Measurements from ENCODE around the gene MSH3.
A peak's percentile ranks its signal among the peaks of the same experiment; 100 is the strongest.
"Not testable (repeated sequence)": the region's sequence is repeated elsewhere in the genome, so short reads cannot be mapped to it uniquely, and the experiment has no call there.

MSH3 gene

DNA sequence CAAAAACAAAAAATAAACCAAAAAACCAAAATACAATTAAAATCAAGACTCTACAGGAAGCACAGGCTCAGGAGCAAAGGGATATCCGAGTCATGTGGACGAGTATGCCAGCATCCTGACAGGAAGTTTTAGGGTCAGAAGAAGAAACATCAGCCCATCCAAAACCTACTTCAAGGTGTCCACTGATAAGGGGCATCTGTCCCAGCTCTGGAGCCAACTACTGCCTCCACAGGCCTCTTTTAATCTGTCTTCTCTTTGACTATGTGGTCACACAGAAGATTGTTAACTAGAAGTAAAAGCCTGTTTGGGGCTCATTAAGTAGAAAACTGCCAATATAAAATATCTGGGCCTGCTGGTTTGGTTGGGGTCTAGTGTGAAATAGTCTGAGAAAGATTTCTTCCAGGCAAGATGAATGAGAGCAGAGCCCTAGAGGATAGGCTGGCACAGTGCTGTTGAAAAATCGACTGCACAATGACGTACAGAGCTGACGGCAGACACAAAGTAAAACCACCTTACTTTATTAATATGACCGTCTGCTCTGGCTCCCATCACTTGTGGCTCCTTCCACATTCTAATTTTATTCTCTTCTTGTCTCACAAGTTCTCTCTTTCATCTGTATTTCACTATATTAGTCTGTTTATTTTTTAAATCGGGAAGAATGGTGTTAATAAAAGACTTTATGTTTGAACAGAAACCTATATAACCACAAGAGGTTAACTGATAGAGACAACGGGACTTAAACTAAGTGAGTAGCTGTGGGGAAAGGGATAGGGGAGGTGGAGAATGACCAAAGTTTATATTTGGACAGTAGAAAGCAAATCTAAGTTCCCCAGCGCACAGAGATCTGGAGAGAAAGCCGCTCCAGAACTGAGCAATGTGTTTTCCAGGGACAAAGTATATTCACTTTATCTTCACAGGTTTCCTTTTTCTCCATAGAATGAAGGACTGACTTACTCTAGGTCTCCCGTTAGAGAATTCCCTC, 22.9 kb upstream of the MSH3 start:
- Mint-ChIP-seq H3K9me3 (no peaks in the 10 kb centered on the region), H3K4me1 (peaks cover 0 to 8% of the 10 kb centered on the region in 2 donors), H3K36me3 (peaks cover 37 to 38% of the 10 kb centered on the region in 2 donors), H3K27ac (no peak overlapping the region), H3K27me3 (no peaks in the 10 kb centered on the region), H3K4me3 (no peak overlapping the region)
- ATAC-seq (replicated peaks) = no peak
- DNase-seq = no peak

DNA sequence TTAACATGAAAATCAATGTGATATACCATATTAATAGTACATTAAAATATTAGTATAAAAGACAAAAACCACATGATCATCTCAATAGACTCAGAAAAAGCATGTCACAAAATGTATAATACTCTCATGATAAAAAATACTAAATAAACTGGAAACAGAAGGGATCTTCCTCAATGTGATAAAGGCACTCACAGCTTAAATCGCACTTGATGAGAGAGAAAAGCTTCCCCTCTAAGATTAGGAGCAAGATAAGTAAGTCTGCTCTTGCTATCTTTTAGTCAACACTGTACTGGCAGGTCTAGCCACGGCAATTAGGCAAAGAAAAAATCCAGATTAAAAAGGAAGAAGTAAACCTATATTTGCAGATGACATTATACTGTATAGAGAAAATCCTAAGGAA, 21.8 kb upstream of the MSH3 start:
- H3K36me3 Mint-ChIP-seq = peaks cover 43% of the 10 kb centered on the region in 2 donors
- H3K9me3 Mint-ChIP-seq = no peaks in the 10 kb centered on the region
- H3K4me3 Mint-ChIP-seq = no peak overlapping the region
- DNase-seq = no peak
- H3K27ac Mint-ChIP-seq = no peak overlapping the region
- H3K4me1 Mint-ChIP-seq = peaks cover 0 to 8% of the 10 kb centered on the region in 2 donors
- ATAC-seq (replicated peaks) = no peak
- H3K27me3 Mint-ChIP-seq = no peaks in the 10 kb centered on the region

DNA sequence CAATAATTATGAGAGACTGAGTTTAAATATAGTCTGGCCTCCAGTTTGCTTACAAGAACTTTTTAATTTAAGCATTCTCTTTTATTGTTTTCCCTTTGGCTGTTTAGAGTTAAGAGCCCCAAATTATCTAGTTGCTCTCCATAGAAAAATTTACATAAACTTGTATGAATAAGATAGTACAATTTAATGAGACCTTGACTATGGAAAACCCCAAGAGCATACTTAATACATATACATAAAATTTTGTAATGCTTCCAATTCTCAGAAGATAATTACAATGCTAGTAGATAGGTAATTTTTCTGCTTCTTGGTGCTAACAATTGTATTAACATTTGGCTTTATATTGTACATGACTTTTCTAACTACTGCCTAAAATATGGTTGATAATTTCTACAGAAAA, 20.3 kb upstream of the MSH3 start:
- DNase-seq (no peak), ATAC-seq (replicated peaks) (no peak)
- no peaks in the 10 kb centered on the region for H3K9me3 Mint-ChIP-seq
- no peak overlapping the region for H3K4me3 Mint-ChIP-seq
- H3K27ac Mint-ChIP-seq = no peak overlapping the region
- peaks cover 2 to 7% of the 10 kb centered on the region in 2 donors for H3K4me1 Mint-ChIP-seq
- no peaks in the 10 kb centered on the region for H3K27me3 Mint-ChIP-seq
- peaks cover 55% of the 10 kb centered on the region in 2 donors for H3K36me3 Mint-ChIP-seq

DNA sequence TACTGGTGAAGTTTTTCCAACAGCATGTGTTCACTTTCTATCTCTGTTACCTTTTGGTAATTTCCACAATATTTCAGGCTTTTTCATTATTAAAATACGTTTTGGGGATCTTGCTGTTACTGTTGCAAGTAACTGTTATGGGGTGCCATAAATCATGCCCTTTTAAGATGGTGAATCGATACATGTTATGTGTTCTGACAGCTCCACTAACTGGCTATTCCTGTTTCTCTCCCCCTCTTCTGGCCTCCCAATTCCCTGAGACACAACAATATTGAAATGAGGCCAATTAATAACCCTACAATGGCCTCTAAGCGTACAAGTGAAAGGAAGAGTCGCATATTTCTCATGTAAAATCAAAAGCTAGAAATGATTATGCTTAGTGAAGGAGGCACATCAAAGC, 13.1 kb upstream of the MSH3 start:
- H3K36me3 Mint-ChIP-seq = peaks cover 65 to 75% of the 10 kb centered on the region in 2 donors
- peaks cover 0 to 2% of the 10 kb centered on the region in 2 donors for H3K4me1 Mint-ChIP-seq
- H3K9me3 Mint-ChIP-seq = no peaks in the 10 kb centered on the region
- no peak for DNase-seq
- H3K4me3 Mint-ChIP-seq = no peak overlapping the region
- no peaks in the 10 kb centered on the region for H3K27me3 Mint-ChIP-seq
- no peak overlapping the region for H3K27ac Mint-ChIP-seq
- ATAC-seq (replicated peaks) = no peak

GRCh38 chr5:80644900-80645299, 9.6 kb upstream of the MSH3 start:
- no peak overlapping the region for H3K27ac Mint-ChIP-seq
- no peak overlapping the region for H3K4me3 Mint-ChIP-seq
- no peaks in the 10 kb centered on the region for H3K9me3 Mint-ChIP-seq
- peaks cover 49 to 69% of the 10 kb centered on the region in 2 donors for H3K36me3 Mint-ChIP-seq
- no peaks in the 10 kb centered on the region for H3K4me1 Mint-ChIP-seq
- ATAC-seq (replicated peaks) (no peak), DNase-seq (no peak)
- H3K27me3 Mint-ChIP-seq = no peaks in the 10 kb centered on the region

DNA sequence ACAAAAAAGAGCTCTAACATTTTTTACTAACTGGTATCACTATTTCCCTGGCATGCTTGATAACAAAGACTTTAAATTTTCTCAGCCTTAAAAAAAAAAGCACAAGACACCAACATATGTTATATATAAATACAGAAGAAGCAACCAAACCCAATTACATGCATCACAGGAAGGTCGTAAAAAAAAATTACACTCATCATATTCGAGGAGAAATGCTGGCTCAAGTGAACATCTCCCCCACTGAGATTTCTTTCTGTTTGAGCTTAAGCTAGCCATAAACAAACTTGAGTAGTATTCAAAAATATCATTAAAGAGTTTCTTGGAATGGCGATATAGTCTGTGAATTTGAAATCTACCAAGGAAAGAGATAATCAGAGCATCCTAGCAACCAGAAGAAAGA, 7.5 kb upstream of the MSH3 start:
- H3K36me3 Mint-ChIP-seq = peaks cover 32 to 51% of the 10 kb centered on the region in 2 donors
- no peaks in the 10 kb centered on the region for H3K9me3 Mint-ChIP-seq
- no peaks in the 10 kb centered on the region for H3K27me3 Mint-ChIP-seq
- H3K4me3 Mint-ChIP-seq = no peak overlapping the region
- no peak overlapping the region for H3K27ac Mint-ChIP-seq
- ATAC-seq (replicated peaks) (no peak), DNase-seq (no peak)
- H3K4me1 Mint-ChIP-seq = no peaks in the 10 kb centered on the region

DNA sequence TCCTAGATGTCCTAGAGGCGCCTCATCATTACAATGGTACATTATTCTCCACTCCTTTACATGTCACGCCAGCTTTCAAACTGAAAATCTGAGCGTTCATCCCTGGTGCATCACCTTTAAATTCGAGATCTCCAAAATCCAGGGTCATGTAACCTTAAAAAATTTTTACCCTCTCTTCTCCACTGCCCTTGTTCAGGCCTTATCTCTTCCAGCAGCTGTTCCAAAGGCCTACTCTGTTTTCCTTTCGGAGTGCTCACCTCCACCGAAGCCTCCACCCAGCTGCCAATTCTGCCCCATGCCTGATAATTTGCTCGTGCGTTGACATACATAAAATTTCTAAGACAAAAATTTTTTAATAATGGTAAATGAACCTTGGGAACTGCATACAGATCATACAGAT, 950 bp upstream of the MSH3 start:
- no peaks in the 10 kb centered on the region for H3K27me3 Mint-ChIP-seq
- peaks cover 8 to 16% of the 10 kb centered on the region in 2 donors for H3K4me1 Mint-ChIP-seq

DNA sequence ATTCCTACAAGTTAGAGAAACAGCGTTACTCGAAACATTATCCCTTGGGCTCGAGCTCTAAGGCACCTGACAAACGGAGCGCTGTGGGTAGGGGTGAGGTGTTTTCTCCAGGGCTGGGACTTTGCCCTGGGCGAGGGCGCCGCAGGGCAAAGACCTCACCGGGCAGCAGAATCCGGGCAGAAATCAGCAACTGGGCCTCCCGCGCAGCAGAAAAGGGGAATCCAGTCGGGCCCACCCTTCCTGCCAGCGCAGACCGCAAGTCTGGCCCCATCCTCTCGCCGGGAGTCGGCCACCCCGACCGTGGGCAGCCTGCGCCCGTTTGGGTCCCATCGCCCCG, 430 bp upstream of the MSH3 start:
- DNase-seq = no peak

More for the DNA sequence above, 950 bp upstream of the MSH3 start:
- DNase-seq = no peak
- peak overlapping the region; percentile 88 to 94 for H3K4me3 Mint-ChIP-seq
- H3K36me3 Mint-ChIP-seq = peaks cover 25 to 33% of the 10 kb centered on the region in 2 donors
- no peak for ATAC-seq (replicated peaks)
- H3K27ac Mint-ChIP-seq = peak overlapping the region; percentile 81
- H3K9me3 Mint-ChIP-seq = no peaks in the 10 kb centered on the region

GRCh38 chr5:80655231-80655774, 851 bp downstream of the MSH3 start:
- H3K27me3 Mint-ChIP-seq = no peaks in the 10 kb centered on the region
- no peaks in the 10 kb centered on the region for H3K9me3 Mint-ChIP-seq
- peak overlapping the region; percentile 96 for H3K27ac Mint-ChIP-seq
- DNase-seq = no peak
- peaks cover 8 to 16% of the 10 kb centered on the region in 2 donors for H3K4me1 Mint-ChIP-seq
- no peak for ATAC-seq (replicated peaks)
- peak overlapping the region; percentile 88 to 94 for H3K4me3 Mint-ChIP-seq
- H3K36me3 Mint-ChIP-seq = peaks cover 35 to 44% of the 10 kb centered on the region in 2 donors

More for the DNA sequence above, 430 bp upstream of the MSH3 start:
- peaks cover 25 to 31% of the 10 kb centered on the region in 2 donors for H3K36me3 Mint-ChIP-seq
- ATAC-seq (replicated peaks) = no peak
- H3K27me3 Mint-ChIP-seq = no peaks in the 10 kb centered on the region
- peak overlapping the region; percentile 81 for H3K27ac Mint-ChIP-seq
- peaks cover 8 to 16% of the 10 kb centered on the region in 2 donors for H3K4me1 Mint-ChIP-seq
- no peaks in the 10 kb centered on the region for H3K9me3 Mint-ChIP-seq
- H3K4me3 Mint-ChIP-seq = peak overlapping the region; percentile 88 to 94

- H3K27me3 Mint-ChIP-seq = no peaks in the 10 kb centered on the region
- H3K9me3 Mint-ChIP-seq = no peaks in the 10 kb centered on the region
- peaks cover 8 to 16% of the 10 kb centered on the region in 2 donors for H3K4me1 Mint-ChIP-seq
- peaks cover 42 to 54% of the 10 kb centered on the region in 2 donors for H3K36me3 Mint-ChIP-seq
- ATAC-seq (replicated peaks) (no peak), DNase-seq (no peak)
- no peak overlapping the region for H3K4me3 Mint-ChIP-seq
- peak overlapping the region; percentile 31 for H3K27ac Mint-ChIP-seq
Observed at GRCh38 chr5:80656425-80656824, 2.0 kb downstream of the MSH3 start.

- Mint-ChIP-seq H3K4me3 (no peak overlapping the region), H3K27ac (no peak overlapping the region), H3K9me3 (peaks cover 0 to 2% of the 10 kb centered on the region in 2 donors), H3K4me1 (peaks cover 3 to 6% of the 10 kb centered on the region in 2 donors), H3K27me3 (no peaks in the 10 kb centered on the region), H3K36me3 (peaks cover 47 to 62% of the 10 kb centered on the region in 2 donors)
- no peak for ATAC-seq (replicated peaks)
- DNase-seq = no peak
Observed at GRCh38 chr5:80659106-80659505, 4.7 kb downstream of the MSH3 start.

- not testable (repeated sequence) for H3K9me3 Mint-ChIP-seq; H3K4me3 Mint-ChIP-seq; DNase-seq; H3K4me1 Mint-ChIP-seq; H3K27me3 Mint-ChIP-seq; H3K27ac Mint-ChIP-seq; ATAC-seq (replicated peaks)
- peaks cover 52 to 71% of the 10 kb centered on the region in 2 donors for H3K36me3 Mint-ChIP-seq
Observed at GRCh38 chr5:80660661-80661060, 6.2 kb downstream of the MSH3 start.

- H3K27me3 Mint-ChIP-seq = no peaks in the 10 kb centered on the region
- H3K9me3 Mint-ChIP-seq = peaks cover 0 to 2% of the 10 kb centered on the region in 2 donors
- H3K4me3 Mint-ChIP-seq = no peak overlapping the region
- peaks cover 0 to 4% of the 10 kb centered on the region in 2 donors for H3K4me1 Mint-ChIP-seq
- ATAC-seq (replicated peaks) (no peak), DNase-seq (no peak)
- H3K27ac Mint-ChIP-seq = no peak overlapping the region
- peaks cover 48 to 72% of the 10 kb centered on the region in 2 donors for H3K36me3 Mint-ChIP-seq
Observed at GRCh38 chr5:80662108-80662507, 7.7 kb downstream of the MSH3 start.

GRCh38 chr5:80665057-80665456, 10.6 kb downstream of the MSH3 start:
- H3K4me1 Mint-ChIP-seq = peaks cover 8 to 20% of the 10 kb centered on the region in 2 donors
- H3K27me3 Mint-ChIP-seq = no peaks in the 10 kb centered on the region
- H3K27ac Mint-ChIP-seq = no peak overlapping the region
- peaks cover 37 to 64% of the 10 kb centered on the region in 2 donors for H3K36me3 Mint-ChIP-seq
- peaks cover 0 to 2% of the 10 kb centered on the region in 2 donors for H3K9me3 Mint-ChIP-seq
- ATAC-seq (replicated peaks) = no peak
- no peak for DNase-seq
- H3K4me3 Mint-ChIP-seq = no peak overlapping the region

DNA sequence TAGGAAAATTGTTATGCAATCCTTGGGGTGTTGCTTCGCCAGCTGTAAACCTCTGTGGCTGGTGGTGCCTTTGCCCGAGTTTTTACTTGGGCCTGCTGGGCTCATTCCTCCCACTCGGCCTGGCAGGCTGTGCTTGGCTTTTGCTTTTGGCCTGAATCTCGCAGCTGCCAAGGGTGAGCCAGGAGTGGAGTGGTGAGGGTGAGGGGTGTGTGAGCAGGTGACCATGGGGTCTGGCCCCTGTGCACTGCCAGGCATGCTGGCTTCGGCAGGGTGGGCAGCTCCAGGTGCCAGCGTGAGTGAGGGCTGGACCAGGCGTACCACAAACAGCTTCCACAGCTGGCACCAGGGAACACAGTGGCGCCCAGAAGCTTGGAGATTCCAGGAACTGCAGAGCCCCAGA, 12.9 kb downstream of the MSH3 start:
- Mint-ChIP-seq H3K9me3 (peaks cover 0 to 2% of the 10 kb centered on the region in 2 donors), H3K36me3 (peaks cover 28 to 62% of the 10 kb centered on the region in 2 donors), H3K27me3 (no peaks in the 10 kb centered on the region), H3K27ac (no peak overlapping the region), H3K4me1 (peaks cover 8 to 20% of the 10 kb centered on the region in 2 donors), H3K4me3 (no peak overlapping the region)
- ATAC-seq (replicated peaks) (no peak), DNase-seq (no peak)
